ENCODE data around the gene PBOV1.

PBOV1 gene

DNA sequence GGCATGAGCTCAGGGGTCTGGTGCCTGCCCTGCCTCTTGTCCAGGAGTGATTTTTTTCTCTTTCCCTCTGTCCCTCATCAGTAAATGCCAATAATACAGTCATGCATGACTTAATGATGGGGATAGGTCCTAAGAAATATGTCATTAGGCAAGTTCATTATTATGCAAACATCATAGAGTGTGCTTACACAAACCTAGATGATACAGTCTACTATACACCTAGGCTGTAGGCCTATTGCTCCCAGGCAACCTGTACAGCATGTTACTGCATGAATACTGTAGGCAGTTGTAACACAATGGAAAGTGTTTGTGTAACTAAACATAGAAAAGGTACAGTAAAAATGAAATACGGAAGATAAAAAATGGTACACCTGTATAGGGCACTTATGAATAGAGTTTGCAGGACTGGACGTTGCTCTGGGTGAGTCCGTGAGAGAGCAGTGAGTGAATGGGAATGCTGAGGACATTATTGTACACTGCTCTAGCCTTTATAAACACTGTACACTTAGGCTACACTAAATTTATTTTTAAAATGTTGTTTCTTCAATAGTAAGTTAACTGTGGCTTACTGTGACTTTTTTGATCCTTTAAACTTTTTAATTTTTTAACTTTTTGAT, 22.1 kb downstream of the PBOV1 start:
- no peaks in the 10 kb centered on the region for H3K9me3 ChIP-seq (ENCODE audit: control insufficient read depth in 5 of 5, low read length in 5 of 5)
- H3K4me1 ChIP-seq (ENCODE audit: control insufficient read depth in 5 of 5, insufficient read depth in 5 of 5, low read length in 5 of 5): peaks cover 0 to 7% (median 6%) of the 10 kb centered on the region in 5 donors
- H3K27me3 ChIP-seq (ENCODE audit: control insufficient read depth in 5 of 5, insufficient read depth in 4 of 5, low read length in 5 of 5): no peaks in the 10 kb centered on the region
- H3K27ac ChIP-seq (ENCODE audit: low read depth, low read length): no peak overlapping the region
- H3K36me3 ChIP-seq (ENCODE audit: control insufficient read depth in 5 of 5, insufficient read depth in 5 of 5, low read length in 5 of 5): no peaks in the 10 kb centered on the region
- no peak overlapping the region for H3K9ac ChIP-seq (ENCODE audit: low read length in 5 of 5)
- no peak overlapping the region for H3K4me3 ChIP-seq (ENCODE audit: low read depth in 1 of 5, low read length in 5 of 5)

- Histone ChIP-seq H3K27me3 (ENCODE audit: control insufficient read depth in 5 of 5, insufficient read depth in 4 of 5, low read length in 5 of 5) (no peaks in the 10 kb centered on the region), H3K27ac (ENCODE audit: low read depth, low read length) (no peak overlapping the region), H3K4me1 (ENCODE audit: control insufficient read depth in 5 of 5, insufficient read depth in 5 of 5, low read length in 5 of 5) (peaks cover 0 to 7% (median 6%) of the 10 kb centered on the region in 5 donors), H3K9ac (ENCODE audit: low read length in 5 of 5) (no peak overlapping the region), H3K4me3 (ENCODE audit: low read depth in 1 of 5, low read length in 5 of 5) (no peak overlapping the region), H3K9me3 (ENCODE audit: control insufficient read depth in 5 of 5, low read length in 5 of 5) (no peaks in the 10 kb centered on the region), H3K36me3 (ENCODE audit: control insufficient read depth in 5 of 5, insufficient read depth in 5 of 5, low read length in 5 of 5) (no peaks in the 10 kb centered on the region)
Observed at GRCh38 chr6:138194287-138194686, 24.0 kb downstream of the PBOV1 start.

DNA sequence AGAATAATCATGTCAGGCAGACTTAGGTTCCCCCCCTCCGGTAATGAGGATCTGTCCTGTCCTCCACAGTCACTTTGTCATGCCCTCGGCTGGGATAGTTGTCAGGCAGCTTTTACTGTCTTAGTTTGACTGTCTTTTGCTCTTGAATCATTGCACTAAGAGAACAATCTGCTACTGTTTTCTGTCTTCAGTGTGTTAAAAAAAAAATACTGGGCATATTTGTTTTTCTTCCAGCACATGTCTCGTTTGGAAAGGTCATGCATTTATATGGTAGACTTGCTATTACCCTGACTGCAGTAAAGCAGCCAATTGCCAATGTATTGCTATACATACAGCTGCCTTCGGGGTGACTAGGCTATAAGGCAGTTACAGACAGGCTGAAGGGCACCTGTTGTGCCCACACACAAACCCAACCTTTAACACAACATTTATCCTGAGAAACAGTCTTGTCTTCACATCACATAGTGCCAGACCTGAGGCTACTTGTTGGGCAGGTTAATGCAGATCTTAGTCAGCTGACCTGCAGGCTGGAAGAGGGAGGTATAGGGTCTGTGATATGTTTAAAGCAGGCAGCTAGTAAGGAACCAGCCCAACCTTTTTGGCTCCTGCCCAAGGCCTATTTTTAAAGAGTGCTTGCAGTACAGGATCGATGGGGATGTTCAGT, 29.9 kb downstream of the PBOV1 start:
- Histone ChIP-seq H3K27ac (ENCODE audit: low read depth, low read length) (no peak overlapping the region), H3K9ac (ENCODE audit: low read length in 5 of 5) (no peak overlapping the region), H3K4me3 (ENCODE audit: low read depth in 1 of 5, low read length in 5 of 5) (no peak overlapping the region), H3K36me3 (ENCODE audit: control insufficient read depth in 5 of 5, insufficient read depth in 5 of 5, low read length in 5 of 5) (no peaks in the 10 kb centered on the region), H3K9me3 (ENCODE audit: control insufficient read depth in 5 of 5, low read length in 5 of 5) (no peaks in the 10 kb centered on the region), H3K27me3 (ENCODE audit: control insufficient read depth in 5 of 5, insufficient read depth in 4 of 5, low read length in 5 of 5) (no peaks in the 10 kb centered on the region), H3K4me1 (ENCODE audit: control insufficient read depth in 5 of 5, insufficient read depth in 5 of 5, low read length in 5 of 5) (no peaks in the 10 kb centered on the region)

GRCh38 chr6:138187156-138187555, 31.1 kb downstream of the PBOV1 start:
- no peak overlapping the region for H3K9ac ChIP-seq (ENCODE audit: low read length in 5 of 5)
- H3K27me3 ChIP-seq (ENCODE audit: control insufficient read depth in 5 of 5, insufficient read depth in 4 of 5, low read length in 5 of 5): no peaks in the 10 kb centered on the region
- H3K27ac ChIP-seq (ENCODE audit: low read depth, low read length): no peak overlapping the region
- peaks cover 0 to 6% (median 0%) of the 10 kb centered on the region in 5 donors for H3K4me1 ChIP-seq (ENCODE audit: control insufficient read depth in 5 of 5, insufficient read depth in 5 of 5, low read length in 5 of 5)
- no peaks in the 10 kb centered on the region for H3K9me3 ChIP-seq (ENCODE audit: control insufficient read depth in 5 of 5, low read length in 5 of 5)
- no peak overlapping the region for H3K4me3 ChIP-seq (ENCODE audit: low read depth in 1 of 5, low read length in 5 of 5)
- no peaks in the 10 kb centered on the region for H3K36me3 ChIP-seq (ENCODE audit: control insufficient read depth in 5 of 5, insufficient read depth in 5 of 5, low read length in 5 of 5)

- Histone ChIP-seq H3K4me1 (ENCODE audit: control insufficient read depth in 5 of 5, insufficient read depth in 5 of 5, low read length in 5 of 5) (peaks cover 0 to 7% (median 0%) of the 10 kb centered on the region in 5 donors), H3K27ac (ENCODE audit: low read depth, low read length) (no peak overlapping the region), H3K9me3 (ENCODE audit: control insufficient read depth in 5 of 5, low read length in 5 of 5) (no peaks in the 10 kb centered on the region), H3K36me3 (ENCODE audit: control insufficient read depth in 5 of 5, insufficient read depth in 5 of 5, low read length in 5 of 5) (no peaks in the 10 kb centered on the region), H3K27me3 (ENCODE audit: control insufficient read depth in 5 of 5, insufficient read depth in 4 of 5, low read length in 5 of 5) (no peaks in the 10 kb centered on the region), H3K9ac (ENCODE audit: low read length in 5 of 5) (no peak overlapping the region), H3K4me3 (ENCODE audit: low read depth in 1 of 5, low read length in 5 of 5) (no peak overlapping the region)
Observed at GRCh38 chr6:138184230-138184629, 34.1 kb downstream of the PBOV1 start.

DNA sequence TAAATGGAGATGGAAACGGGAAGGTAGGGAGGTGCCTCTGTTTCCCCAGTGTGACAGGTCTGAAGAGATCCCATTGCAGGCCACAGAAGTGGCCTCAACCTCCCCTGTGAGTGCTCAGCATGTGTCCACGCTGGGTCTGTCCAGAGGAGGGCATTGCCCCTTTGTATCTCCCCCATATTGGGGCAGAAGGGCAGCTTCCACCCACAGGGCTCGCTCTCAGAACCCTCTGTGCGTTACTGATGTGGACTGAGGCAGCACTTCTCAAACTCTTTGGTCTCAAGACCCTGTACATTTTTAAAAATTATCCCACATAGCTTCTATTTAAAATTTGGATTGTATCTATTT, 34.5 kb downstream of the PBOV1 start:
- Histone ChIP-seq H3K4me3 (ENCODE audit: low read depth in 1 of 5, low read length in 5 of 5) (no peak overlapping the region), H3K4me1 (ENCODE audit: control insufficient read depth in 5 of 5, insufficient read depth in 5 of 5, low read length in 5 of 5) (peaks cover 0 to 9% (median 0%) of the 10 kb centered on the region in 5 donors), H3K9ac (ENCODE audit: low read length in 5 of 5) (no peak overlapping the region), H3K9me3 (ENCODE audit: control insufficient read depth in 5 of 5, low read length in 5 of 5) (peaks cover 0 to 2% (median 0%) of the 10 kb centered on the region in 5 donors), H3K27ac (ENCODE audit: low read depth, low read length) (no peak overlapping the region), H3K36me3 (ENCODE audit: control insufficient read depth in 5 of 5, insufficient read depth in 5 of 5, low read length in 5 of 5) (no peaks in the 10 kb centered on the region), H3K27me3 (ENCODE audit: control insufficient read depth in 5 of 5, insufficient read depth in 4 of 5, low read length in 5 of 5) (no peaks in the 10 kb centered on the region)

- H3K9me3 ChIP-seq (ENCODE audit: control insufficient read depth in 5 of 5, low read length in 5 of 5): peaks cover 0 to 5% (median 2%) of the 10 kb centered on the region in 5 donors
- H3K4me3 ChIP-seq (ENCODE audit: low read depth in 1 of 5, low read length in 5 of 5): no peak overlapping the region
- peaks cover 0 to 9% (median 0%) of the 10 kb centered on the region in 5 donors for H3K4me1 ChIP-seq (ENCODE audit: control insufficient read depth in 5 of 5, insufficient read depth in 5 of 5, low read length in 5 of 5)
- no peaks in the 10 kb centered on the region for H3K27me3 ChIP-seq (ENCODE audit: control insufficient read depth in 5 of 5, insufficient read depth in 4 of 5, low read length in 5 of 5)
- H3K36me3 ChIP-seq (ENCODE audit: control insufficient read depth in 5 of 5, insufficient read depth in 5 of 5, low read length in 5 of 5): no peaks in the 10 kb centered on the region
- no peak overlapping the region for H3K9ac ChIP-seq (ENCODE audit: low read length in 5 of 5)
- H3K27ac ChIP-seq (ENCODE audit: low read depth, low read length): no peak overlapping the region
Observed at GRCh38 chr6:138182939-138183789, 35.1 kb downstream of the PBOV1 start.

- H3K4me3 ChIP-seq (ENCODE audit: low read depth in 1 of 5, low read length in 5 of 5): no peak overlapping the region
- H3K9ac ChIP-seq (ENCODE audit: low read length in 5 of 5): no peak overlapping the region
- no peaks in the 10 kb centered on the region for H3K27me3 ChIP-seq (ENCODE audit: control insufficient read depth in 5 of 5, insufficient read depth in 4 of 5, low read length in 5 of 5)
- no peak overlapping the region for H3K27ac ChIP-seq (ENCODE audit: low read depth, low read length)
- peaks cover 0 to 16% (median 11%) of the 10 kb centered on the region in 5 donors for H3K9me3 ChIP-seq (ENCODE audit: control insufficient read depth in 5 of 5, low read length in 5 of 5)
- peaks cover 0 to 3% (median 0%) of the 10 kb centered on the region in 5 donors for H3K4me1 ChIP-seq (ENCODE audit: control insufficient read depth in 5 of 5, insufficient read depth in 5 of 5, low read length in 5 of 5)
- H3K36me3 ChIP-seq (ENCODE audit: control insufficient read depth in 5 of 5, insufficient read depth in 5 of 5, low read length in 5 of 5): no peaks in the 10 kb centered on the region
Observed at GRCh38 chr6:138176652-138177232, 41.5 kb downstream of the PBOV1 start.

GRCh38 chr6:138175596-138175995, 42.7 kb downstream of the PBOV1 start:
- H3K4me1 ChIP-seq (ENCODE audit: control insufficient read depth in 5 of 5, insufficient read depth in 5 of 5, low read length in 5 of 5): peaks cover 0 to 4% (median 0%) of the 10 kb centered on the region in 5 donors
- no peaks in the 10 kb centered on the region for H3K27me3 ChIP-seq (ENCODE audit: control insufficient read depth in 5 of 5, insufficient read depth in 4 of 5, low read length in 5 of 5)
- H3K9ac ChIP-seq (ENCODE audit: low read length in 5 of 5): no peak overlapping the region
- no peaks in the 10 kb centered on the region for H3K36me3 ChIP-seq (ENCODE audit: control insufficient read depth in 5 of 5, insufficient read depth in 5 of 5, low read length in 5 of 5)
- no peak overlapping the region for H3K4me3 ChIP-seq (ENCODE audit: low read depth in 1 of 5, low read length in 5 of 5)
- peaks cover 0 to 16% (median 11%) of the 10 kb centered on the region in 5 donors for H3K9me3 ChIP-seq (ENCODE audit: control insufficient read depth in 5 of 5, low read length in 5 of 5)
- no peak overlapping the region for H3K27ac ChIP-seq (ENCODE audit: low read depth, low read length)

Measured in subcutaneous abdominal adipose tissue (tissue), 5 donors.